ENCODE measurements around the gene PTGIS. TPM values are rescaled to one million over a fixed set of nuclear protein-coding genes. Genes with fewer than 3 reads are reported as not detected.
"Not testable (repeated sequence)": the region's sequence is repeated elsewhere in the genome, so short reads cannot be mapped to it uniquely, and the experiment has no call there.

The PTGIS gene
- total RNA-seq, 1 donor from 2014 or later, result 12.2 TPM

DNA sequence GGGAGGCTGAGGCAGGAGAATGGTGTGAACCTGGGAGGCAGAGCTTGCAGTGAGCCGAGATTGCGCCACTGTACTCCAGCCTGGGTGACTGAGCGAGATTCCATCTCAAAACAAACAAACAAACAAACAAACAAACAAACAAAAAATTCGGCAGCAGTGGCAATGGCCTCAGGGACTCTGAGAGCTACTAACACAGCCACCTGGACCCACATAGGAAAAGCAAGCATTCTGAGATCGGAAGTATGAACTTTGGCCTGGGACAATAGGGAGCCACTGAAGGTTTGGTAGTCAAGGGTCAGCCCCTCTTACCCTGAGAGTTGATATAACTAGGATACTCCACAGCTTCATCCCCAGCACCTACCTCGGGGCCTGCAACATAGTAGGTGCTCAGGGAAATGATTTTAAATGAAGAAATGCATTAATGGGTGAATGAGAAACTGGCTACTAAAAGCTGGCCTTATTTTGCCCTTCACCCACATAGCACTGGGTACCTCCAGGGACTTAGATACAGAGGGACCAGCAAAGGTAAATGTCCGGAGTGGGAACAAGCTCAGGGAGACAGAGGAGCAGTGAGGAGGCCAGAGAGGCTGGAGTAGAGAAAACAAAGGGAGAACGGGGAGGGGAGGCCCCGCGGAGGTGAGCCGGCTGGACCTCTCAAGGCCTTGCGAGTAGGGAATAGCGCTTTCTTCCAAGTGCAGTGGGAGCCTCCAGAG lies 46.6 kb upstream of the PTGIS start:
- Mint-ChIP-seq H3K4me3 (ENCODE audit: unreplicated experiment) (no peak overlapping the region), H3K4me1 (ENCODE audit: unreplicated experiment) (no peaks in the 10 kb centered on the region), H3K9me3 (ENCODE audit: unreplicated experiment) (no peaks in the 10 kb centered on the region), H3K27ac (ENCODE audit: unreplicated experiment) (peak overlapping the region; percentile 6), H3K36me3 (ENCODE audit: low read depth, unreplicated experiment) (no peaks in the 10 kb centered on the region), H3K27me3 (ENCODE audit: unreplicated experiment) (peaks cover 12% of the 10 kb centered on the region)
- TF ChIP-seq, protein P1, sequence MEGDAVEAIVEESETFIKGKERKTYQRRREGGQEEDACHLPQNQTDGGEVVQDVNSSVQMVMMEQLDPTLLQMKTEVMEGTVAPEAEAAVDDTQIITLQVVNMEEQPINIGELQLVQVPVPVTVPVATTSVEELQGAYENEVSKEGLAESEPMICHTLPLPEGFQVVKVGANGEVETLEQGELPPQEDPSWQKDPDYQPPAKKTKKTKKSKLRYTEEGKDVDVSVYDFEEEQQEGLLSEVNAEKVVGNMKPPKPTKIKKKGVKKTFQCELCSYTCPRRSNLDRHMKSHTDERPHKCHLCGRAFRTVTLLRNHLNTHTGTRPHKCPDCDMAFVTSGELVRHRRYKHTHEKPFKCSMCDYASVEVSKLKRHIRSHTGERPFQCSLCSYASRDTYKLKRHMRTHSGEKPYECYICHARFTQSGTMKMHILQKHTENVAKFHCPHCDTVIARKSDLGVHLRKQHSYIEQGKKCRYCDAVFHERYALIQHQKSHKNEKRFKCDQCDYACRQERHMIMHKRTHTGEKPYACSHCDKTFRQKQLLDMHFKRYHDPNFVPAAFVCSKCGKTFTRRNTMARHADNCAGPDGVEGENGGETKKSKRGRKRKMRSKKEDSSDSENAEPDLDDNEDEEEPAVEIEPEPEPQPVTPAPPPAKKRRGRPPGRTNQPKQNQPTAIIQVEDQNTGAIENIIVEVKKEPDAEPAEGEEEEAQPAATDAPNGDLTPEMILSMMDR (IDR thresholded peaks at IDR 0.05; ENCODE audit: unreplicated experiment), result no peak
- no peak for DNase-seq (ENCODE audit: low spot score)

DNA sequence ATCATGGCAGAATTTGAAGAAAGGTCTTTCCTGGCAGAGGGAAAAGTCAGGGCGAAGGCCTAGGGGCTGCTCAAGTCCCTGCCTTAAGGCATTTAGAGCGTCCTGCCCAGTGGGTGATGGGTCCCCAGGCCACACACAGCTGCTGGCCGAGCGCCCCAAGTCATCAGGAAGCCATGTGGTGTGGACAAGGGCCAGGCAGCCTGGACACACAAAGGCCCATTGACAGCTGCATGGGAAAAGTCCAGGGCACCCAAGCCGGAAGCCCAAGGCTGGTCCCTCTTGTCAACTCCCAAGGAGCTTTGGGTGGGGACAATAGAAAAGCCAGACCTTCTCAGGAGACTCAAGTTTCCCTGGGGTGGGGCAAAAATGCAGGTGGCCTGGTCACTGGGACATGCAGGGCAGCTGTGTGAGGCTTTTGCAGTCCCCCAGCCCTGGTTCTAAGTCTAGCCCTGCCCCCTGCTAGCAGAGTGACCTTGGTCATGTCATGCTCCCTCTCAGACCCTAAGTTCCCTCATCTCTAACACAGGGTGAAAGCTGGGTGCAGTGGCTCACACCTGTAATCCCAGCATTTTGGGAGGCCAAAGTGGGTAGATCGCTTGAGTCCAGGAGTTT lies 44.3 kb upstream of the PTGIS start:
- H3K36me3 Mint-ChIP-seq (ENCODE audit: low read depth, unreplicated experiment), result no peaks in the 10 kb centered on the region
- H3K27me3 Mint-ChIP-seq (ENCODE audit: unreplicated experiment), result peaks cover 13% of the 10 kb centered on the region
- no peak overlapping the region for H3K27ac Mint-ChIP-seq (ENCODE audit: unreplicated experiment)
- no peaks in the 10 kb centered on the region for H3K4me1 Mint-ChIP-seq (ENCODE audit: unreplicated experiment)
- no peaks in the 10 kb centered on the region for H3K9me3 Mint-ChIP-seq (ENCODE audit: unreplicated experiment)
- H3K4me3 Mint-ChIP-seq (ENCODE audit: unreplicated experiment), result no peak overlapping the region
- DNase-seq (ENCODE audit: low spot score), result no peak
- TF ChIP-seq, protein P1 (IDR thresholded peaks at IDR 0.05; ENCODE audit: unreplicated experiment), result no peak

DNA sequence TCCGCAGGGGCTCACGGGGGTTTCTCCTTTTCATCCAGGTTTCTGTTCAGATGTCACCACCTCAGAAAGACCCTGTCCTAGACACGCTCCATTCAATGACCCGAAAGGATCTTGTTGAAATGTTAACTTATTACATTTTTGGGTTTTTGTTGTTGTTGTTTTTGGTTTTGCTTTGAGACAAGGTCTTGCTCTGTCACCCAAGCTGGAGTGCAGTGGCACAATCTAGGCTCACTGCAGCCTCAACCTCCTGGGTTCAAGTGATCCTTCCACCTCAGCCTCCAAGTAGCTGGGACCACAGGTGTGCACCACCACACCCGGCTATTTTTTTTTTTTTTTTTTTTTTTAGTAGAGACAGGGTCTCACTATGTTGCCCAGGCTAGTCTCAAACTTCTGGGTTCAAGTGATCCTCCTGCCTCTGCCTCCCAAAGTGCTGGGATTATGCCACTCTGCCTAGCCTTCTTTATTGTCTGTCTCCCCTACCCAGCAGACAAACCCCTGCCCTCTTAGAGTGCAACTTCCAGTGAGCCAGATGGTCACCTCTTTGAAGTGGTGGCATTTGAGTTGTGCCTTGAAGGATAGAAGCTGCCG lies 43.7 kb upstream of the PTGIS start:
- DNase-seq (ENCODE audit: low spot score); H3K9me3 Mint-ChIP-seq (ENCODE audit: unreplicated experiment); H3K4me3 Mint-ChIP-seq (ENCODE audit: unreplicated experiment); H3K36me3 Mint-ChIP-seq (ENCODE audit: low read depth, unreplicated experiment); H3K27ac Mint-ChIP-seq (ENCODE audit: unreplicated experiment); H3K4me1 Mint-ChIP-seq (ENCODE audit: unreplicated experiment): not testable (repeated sequence)
- H3K27me3 Mint-ChIP-seq (ENCODE audit: unreplicated experiment), result peaks cover 13% of the 10 kb centered on the region

DNA sequence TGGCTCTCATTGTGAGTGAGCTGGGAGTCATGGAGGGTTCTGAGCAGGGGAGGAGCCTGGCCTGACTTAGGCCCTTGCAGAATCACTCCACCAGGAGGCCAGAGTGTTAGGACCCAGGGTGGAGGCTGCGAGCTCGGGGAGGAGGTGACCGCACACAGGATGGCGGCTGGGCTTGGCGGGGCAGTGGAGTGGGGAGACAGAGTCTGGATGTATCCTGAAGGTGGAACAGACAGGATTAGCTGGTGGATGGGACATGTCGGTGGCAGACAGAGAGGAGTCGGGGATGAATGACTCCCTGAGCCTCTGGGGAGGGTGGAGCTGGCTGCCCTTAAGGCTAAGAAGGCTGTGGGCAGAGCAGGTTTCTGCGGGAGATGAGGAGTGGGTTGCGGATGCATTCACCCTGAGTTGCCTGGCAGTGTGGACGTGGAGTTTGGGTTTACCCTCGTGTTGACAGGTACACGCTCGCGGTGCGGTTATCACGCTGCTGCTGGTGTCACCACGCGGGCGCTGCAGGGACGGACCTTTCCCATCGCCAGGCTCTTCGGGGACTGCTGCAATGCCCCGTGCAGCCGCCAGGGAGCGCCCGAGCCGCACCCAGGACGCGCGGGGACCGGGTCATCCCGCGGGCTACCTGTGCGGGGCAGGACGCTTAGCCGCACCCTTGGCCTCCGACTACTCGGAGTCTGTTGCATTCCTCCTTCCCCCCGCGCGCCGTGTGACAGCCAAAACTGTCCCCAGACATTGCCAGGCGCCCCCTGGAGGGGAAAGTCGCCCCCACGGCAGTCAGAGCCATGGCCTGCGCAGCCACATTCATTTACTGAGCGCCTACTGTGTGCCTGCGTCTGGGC lies 43.0 kb upstream of the PTGIS start:
- TF ChIP-seq, protein P1 (IDR thresholded peaks at IDR 0.05; ENCODE audit: unreplicated experiment), result peak; percentile 98
- Mint-ChIP-seq H3K36me3 (ENCODE audit: low read depth, unreplicated experiment) (no peaks in the 10 kb centered on the region), H3K27me3 (ENCODE audit: unreplicated experiment) (peaks cover 13% of the 10 kb centered on the region), H3K27ac (ENCODE audit: unreplicated experiment) (no peak overlapping the region), H3K4me1 (ENCODE audit: unreplicated experiment) (no peaks in the 10 kb centered on the region), H3K4me3 (ENCODE audit: unreplicated experiment) (no peak overlapping the region), H3K9me3 (ENCODE audit: unreplicated experiment) (no peaks in the 10 kb centered on the region)
- DNase-seq (ENCODE audit: low spot score), result peak; percentile 91
